ENCODE data around the gene MYOZ1. TPM values are rescaled to one million over a fixed set of nuclear protein-coding genes. Genes with fewer than 3 reads are reported as not detected.

The MYOZ1 gene
- total and polyA plus RNA-seq, 2 of the 4 experiments (the other 2 are of a cell fraction), result 0.18 to 0.29 TPM

GRCh38 chr10:73648975-73649829, 7.9 kb upstream of the MYOZ1 start:
- intact Hi-C loops (cut with micrococcal nuclease) (loop anchor here (10.0 kb wide), 1 partner anchor 234 kb away; the partner anchor contains the start of gene ANXA7), in situ Hi-C loops (cut with MboI; ENCODE audit: low sequenced_read_pairs) (loop anchor here (25.0 kb wide), 1 partner anchor 387 kb away; the partner anchor contains the start of gene MRPS16), dilution Hi-C loops (cut with HindIII; ENCODE audit: low sequenced_read_pairs, unreplicated experiment) (no loop called here)
- Histone ChIP-seq H2BK15ac (ENCODE audit: low read depth, low read length) (peak overlapping the region; percentile 30; the same call in 2 of the 3 replicates), H2AK5ac (ENCODE audit: low read depth, low read length) (peak overlapping the region; percentile 76), H3K14ac (replicated peaks; ENCODE audit: low read depth, low read length) (peak overlapping the region; percentile 85), H3K9ac (ENCODE audit: low read depth, low read length) (no peak overlapping the region; the same call in 1 of the 2 replicates), H4K5ac (ENCODE audit: low read depth, low read length) (peak overlapping the region; percentile 89; the same call in 1 of the 2 replicates), H2BK120ac (ENCODE audit: low read depth, low read length) (peak overlapping the region; percentile 94), H2BK5ac (ENCODE audit: low read depth, low read length, poor library complexity, severe bottlenecking) (peak overlapping the region; percentile 99), H3K36me3 (ENCODE audit: control insufficient read depth, insufficient read depth, low read length) (no peaks in the 10 kb centered on the region), H3K27ac (ENCODE audit: insufficient read depth, low read length) (peak overlapping the region; percentile 60), H3K23ac (ENCODE audit: low read depth, low read length) (peak overlapping the region; percentile 48), H4K20me1 (ENCODE audit: insufficient read depth, low read length) (no peaks in the 10 kb centered on the region), H4K91ac (ENCODE audit: insufficient read depth, low read depth, low read length) (peak overlapping the region; percentile 88), H3K18ac (ENCODE audit: low read depth, low read length) (peak overlapping the region; percentile 86; the same call in 1 of the 2 replicates), H3K4me3 (ENCODE audit: insufficient read depth, low read depth, low read length) (no peak overlapping the region; the same call in 1 of the 2 replicates), H3K27me3 (ENCODE audit: control insufficient read depth, insufficient read depth, low read length) (no peaks in the 10 kb centered on the region), H3K79me1 (ENCODE audit: low read depth in 1 of 2, low read length in 2 of 2) (peaks cover 0 to 14% of the 10 kb centered on the region in 2 experiments; a peak in 2 of 4 replicates), H2AFZ (replicated peaks; ENCODE audit: low read length, poor library complexity) (peak overlapping the region; percentile 83), H3K4me1 (ENCODE audit: control insufficient read depth, insufficient read depth, low read length) (peaks cover 23% of the 10 kb centered on the region), H3K4me2 (ENCODE audit: low read depth, low read length) (peak overlapping the region; percentile 69; the same call in 1 of the 2 replicates), H4K8ac (ENCODE audit: low read depth in 2 of 2, low read length in 2 of 2) (peak overlapping the region; percentile 50 to 81; a peak in 3 of 4 replicates), H3K9me1 (ENCODE audit: insufficient read depth, low read length) (peaks cover 25% of the 10 kb centered on the region), H2AK9ac (replicated peaks; ENCODE audit: low read depth, low read length, poor library complexity) (peak overlapping the region; percentile 80), H3K4ac (ENCODE audit: low read depth, low read length) (peak overlapping the region; percentile 84), H3K56ac (ENCODE audit: extremely low read depth, insufficient read depth, low read length) (peak overlapping the region; percentile 73), H3K9me3 (ENCODE audit: control insufficient read depth, insufficient read depth, low read length) (no peaks in the 10 kb centered on the region), H2BK20ac (ENCODE audit: low read depth, low read length) (peak overlapping the region; percentile 83)
- ChIA-PET POLR2A (ENCODE audit: unreplicated experiment) (no interaction called here), CTCF (interaction anchor here (0.5 kb wide), 1 partner anchor 14 kb away, joined by 6 read pairs; no protein-coding TSS in a partner anchor)
- BruUV-seq (replicated peaks), result no TSS peak
- ATAC-seq (ENCODE audit: low read depth) (peak; percentile 10; the same call in 1 of the 2 replicates), DNase-seq (peak; percentile 49)
- WGBS, 2 experiments (ENCODE audit: extremely low coverage in 2 of 2, insufficient read length in 1 of 2), result 100% methylated on average over 1 of the region's 4 CpGs; no CpG with 5 or more reads in 1 of the 2 experiments
- no peak for TF ChIP-seq USF2 (IDR thresholded peaks at IDR 0.05; ENCODE audit: low read depth, low read length)
- TF ChIP-seq CTCF (conservative IDR thresholded peaks at IDR 0.05; ENCODE audit: low read depth, low read length), result no peak
- TF ChIP-seq FOS (IDR thresholded peaks at IDR 0.05; ENCODE audit: low read depth, low read length), result no peak
- TF ChIP-seq POLR2A (IDR thresholded peaks at IDR 0.05; ENCODE audit: low read depth, low read length), result no peak
- TF ChIP-seq MAFK (IDR thresholded peaks at IDR 0.05; ENCODE audit: low read depth, low read length), result no peak
- TF ChIP-seq CEBPB (IDR thresholded peaks at IDR 0.05; ENCODE audit: low read depth, low read length), result no peak
- no peak for TF ChIP-seq ELK1 (IDR thresholded peaks at IDR 0.05; ENCODE audit: borderline replicate concordance, low read depth, low read length)
- no peak for TF ChIP-seq BHLHE40 (IDR thresholded peaks at IDR 0.05; ENCODE audit: low read depth, low read length)
- TF ChIP-seq RCOR1 (IDR thresholded peaks at IDR 0.05; ENCODE audit: insufficient replicate concordance, low read length), result no peak
- TF ChIP-seq SMC3 (IDR thresholded peaks at IDR 0.05; ENCODE audit: low read depth, low read length), result no peak
- TF ChIP-seq NFE2L2 (IDR thresholded peaks at IDR 0.05; ENCODE audit: low read depth, low read length), result no peak
- TF ChIP-seq MAZ (IDR thresholded peaks at IDR 0.05; ENCODE audit: borderline replicate concordance, low read depth, low read length), result no peak
- TF ChIP-seq RAD21 (IDR thresholded peaks at IDR 0.05; ENCODE audit: low read length), result no peak

Measured in IMR-90 (cell line).